Neural progenitor cell (in vitro differentiated cells): ENCODE measurements around the gene RBM8A. TPM values are rescaled to one million over a fixed set of nuclear protein-coding genes. Genes with fewer than 3 reads are reported as not detected.

Experiments
- DNase-seq: peaks from one replicate; pipeline ENCODE4 v3.0.0-alpha.2; 2016; ENCODE audit warnings: low spot score
- H2AFZ ChIP-seq: fragments of 200-600 bp; sonication (generic); replicated peaks from 2 replicates; pipeline ENCODE4 v1.6.1; 2016; ENCODE audit warnings: antibody characterized with exemption
- H3F3A ChIP-seq: fragments of 200-600 bp; sonication (generic); 2 replicates; pipeline ENCODE4 v1.6.1; 2016; ENCODE audit warnings: antibody characterized with exemption, low read depth
- H3K27ac ChIP-seq: fragments of 200-600 bp; sonication (generic); 2 replicates; pipeline ENCODE4 v1.5.1; 2016; ENCODE audit warnings: mild to moderate bottlenecking
- H3K27me3 ChIP-seq: fragments of 200-600 bp; sonication (generic); 2 replicates; pipeline ENCODE4 v1.6.1; 2016; ENCODE audit warnings: mild to moderate bottlenecking, moderate library complexity
- H3K36me3 ChIP-seq: fragments of 200-600 bp; sonication (generic); 2 replicates; pipeline ENCODE4 v1.5.1; 2016
- H3K4me1 ChIP-seq: fragments of 200-600 bp; sonication (generic); 2 replicates; pipeline ENCODE4 v1.6.1; 2016; ENCODE audit warnings: mixed run types
- H3K4me2 ChIP-seq: fragments of 200-600 bp; sonication (generic); 2 replicates; pipeline ENCODE4 v1.6.1; 2016
- H3K4me3 ChIP-seq: fragments of 200-600 bp; sonication (generic); 2 replicates; pipeline ENCODE4 v1.5.1; 2016
- H3K79me2 ChIP-seq: fragments of 200-600 bp; sonication (generic); 2 replicates; pipeline ENCODE4 v1.6.1; 2016; ENCODE audit warnings: low read depth
- H3K9ac ChIP-seq: fragments of 200-600 bp; sonication (generic); 2 replicates; pipeline ENCODE4 v1.6.1; 2016
- H3K9me3 ChIP-seq: fragments of 200-600 bp; sonication (generic); 2 replicates; pipeline ENCODE4 v1.5.1; 2016; ENCODE audit warnings: low read depth
- H4K20me1 ChIP-seq: fragments of 200-600 bp; sonication (generic); 2 replicates; pipeline ENCODE4 v1.6.1; 2016; ENCODE audit warnings: low read depth
- H3K27ac Mint-ChIP-seq: 3 replicates; pipeline ENCODE4 v1.8.0; 2021; ENCODE audit warnings: mixed read lengths
- H3K27me3 Mint-ChIP-seq: 2 replicates; pipeline ENCODE4 v1.8.0; 2022; ENCODE audit warnings: low read depth, mild to moderate bottlenecking, inconsistent platforms, moderate library complexity, mixed read lengths; ENCODE audit not compliant: insufficient read depth
- H3K36me3 Mint-ChIP-seq: 3 replicates; pipeline ENCODE4 v1.8.0; 2021; ENCODE audit warnings: mixed read lengths
- H3K4me1 Mint-ChIP-seq: 3 replicates; pipeline ENCODE4 v1.8.0; 2021; ENCODE audit warnings: mixed read lengths
- H3K4me3 Mint-ChIP-seq: 3 replicates; pipeline ENCODE4 v1.8.0; 2021; ENCODE audit warnings: mild to moderate bottlenecking, moderate library complexity, mixed read lengths
- H3K9me3 Mint-ChIP-seq: 3 replicates; pipeline ENCODE4 v1.8.0; 2020; ENCODE audit warnings: mixed read lengths
- CTCF ChIP-seq: fragments of 200-600 bp; sonication (generic); IDR thresholded peaks from 2 replicates; pipeline ENCODE4 v1.5.1; 2017; ENCODE audit warnings: antibody characterized with exemption, mild to moderate bottlenecking
- EZH2 ChIP-seq: fragments of 200-600 bp; sonication (generic); IDR thresholded peaks from 2 replicates; pipeline ENCODE4 v1.6.1; 2017; ENCODE audit warnings: antibody characterized with exemption, mild to moderate bottlenecking, moderate library complexity
- EZH2phosphoT487 ChIP-seq: fragments of 200-600 bp; sonication (generic); IDR thresholded peaks from 2 replicates; pipeline ENCODE4 v1.6.1; 2017; ENCODE audit warnings: antibody characterized with exemption
- total RNA-seq: library from RNA; depleted of rRNA; stranded (reverse); fragments of >200 nt; gene quantifications from 2 replicates; pipeline ENCODE4 v1.2.3, GENCODE V29; 2015; ENCODE audit warnings: low replicate concordance

Gene RBM8A
- total RNA-seq, 1 donor from 2014 or later: 320 TPM

DNA sequence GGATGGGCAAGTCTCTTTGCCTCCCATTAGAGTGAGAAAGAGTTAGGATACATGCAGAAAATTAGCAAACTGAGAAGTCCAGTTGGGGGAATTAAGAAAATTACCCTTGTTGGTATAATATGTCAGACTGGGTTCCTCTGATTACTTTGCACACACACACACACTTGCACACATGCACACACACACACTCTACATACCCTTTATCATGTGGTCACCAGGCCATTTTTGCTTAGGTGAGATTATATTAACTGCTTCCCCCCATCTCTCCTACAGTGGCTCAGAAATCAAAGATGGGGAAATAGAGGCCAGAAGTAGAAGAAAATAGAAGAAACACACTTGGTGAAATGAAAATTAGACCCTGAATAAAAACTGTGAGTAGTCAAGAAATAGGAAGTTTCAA, 31.4 kb upstream of the RBM8A start:
- no peak for DNase-seq
- H3K4me2 ChIP-seq: peak overlapping the region; percentile 81
- H3K27ac Mint-ChIP-seq: no peak overlapping the region
- no peaks in the 10 kb centered on the region for H3K36me3 Mint-ChIP-seq
- no peak overlapping the region for H3K27ac ChIP-seq
- peak overlapping the region; percentile 91 for H3K4me3 Mint-ChIP-seq
- H3K27me3 ChIP-seq: peaks cover 83% of the 10 kb centered on the region
- no peak overlapping the region for H3K9ac ChIP-seq
- no peaks in the 10 kb centered on the region for H3K9me3 Mint-ChIP-seq
- H3K4me1 Mint-ChIP-seq: peaks cover 64% of the 10 kb centered on the region
- H4K20me1 ChIP-seq: no peaks in the 10 kb centered on the region
- H3K4me3 ChIP-seq: peak overlapping the region; percentile 57
- H3K79me2 ChIP-seq: no peaks in the 10 kb centered on the region
- no peaks in the 10 kb centered on the region for H3K9me3 ChIP-seq
- H3K4me1 ChIP-seq: peaks cover 31% of the 10 kb centered on the region
- H3K27me3 Mint-ChIP-seq: peaks cover 18% of the 10 kb centered on the region
- TF ChIP-seq EZH2 (no peak), CTCF (no peak), EZH2phosphoT487 (no peak)
- H3F3A ChIP-seq: peaks cover 22% of the 10 kb centered on the region
- H3K36me3 ChIP-seq: no peaks in the 10 kb centered on the region
- H2AFZ ChIP-seq: no peak overlapping the region

- no peaks in the 10 kb centered on the region for H3K9me3 ChIP-seq
- peak within 1 kb of the TSS; percentile 91 for H3K4me3 Mint-ChIP-seq
- H3K27me3 Mint-ChIP-seq: peaks cover 18% of the 10 kb centered on the region
- TF ChIP-seq EZH2phosphoT487 (no peak), CTCF (no peak), EZH2 (no peak)
- H3F3A ChIP-seq: peaks cover 15% of the 10 kb centered on the region
- DNase-seq: peak; percentile 99
- no peaks in the 10 kb centered on the region for H3K36me3 ChIP-seq
- no peak within 1 kb of the TSS for H3K9ac ChIP-seq
- H2AFZ ChIP-seq: peak within 1 kb of the TSS; percentile 38
- peaks cover 54% of the 10 kb centered on the region for H3K4me1 Mint-ChIP-seq
- peaks cover 27% of the 10 kb centered on the region for H3K4me1 ChIP-seq
- no peaks in the 10 kb centered on the region for H3K79me2 ChIP-seq
- H4K20me1 ChIP-seq: no peaks in the 10 kb centered on the region
- no peak within 1 kb of the TSS for H3K27ac ChIP-seq
- peak within 1 kb of the TSS; percentile 81 for H3K4me2 ChIP-seq
- peak within 1 kb of the TSS; percentile 57 for H3K4me3 ChIP-seq
- peaks cover 73% of the 10 kb centered on the region for H3K27me3 ChIP-seq
- no peaks in the 10 kb centered on the region for H3K9me3 Mint-ChIP-seq
- H3K36me3 Mint-ChIP-seq: no peaks in the 10 kb centered on the region
- H3K27ac Mint-ChIP-seq: peak within 1 kb of the TSS; percentile 57
Observed at GRCh38 chr1:145957443-145958319, 30.4 kb upstream of the RBM8A start, which contains the start of gene LIX1L. TSS of gene LIX1L (minus strand) at chr1:145958017. CDS start at chr1:145957927, 90 bp downstream.

DNA sequence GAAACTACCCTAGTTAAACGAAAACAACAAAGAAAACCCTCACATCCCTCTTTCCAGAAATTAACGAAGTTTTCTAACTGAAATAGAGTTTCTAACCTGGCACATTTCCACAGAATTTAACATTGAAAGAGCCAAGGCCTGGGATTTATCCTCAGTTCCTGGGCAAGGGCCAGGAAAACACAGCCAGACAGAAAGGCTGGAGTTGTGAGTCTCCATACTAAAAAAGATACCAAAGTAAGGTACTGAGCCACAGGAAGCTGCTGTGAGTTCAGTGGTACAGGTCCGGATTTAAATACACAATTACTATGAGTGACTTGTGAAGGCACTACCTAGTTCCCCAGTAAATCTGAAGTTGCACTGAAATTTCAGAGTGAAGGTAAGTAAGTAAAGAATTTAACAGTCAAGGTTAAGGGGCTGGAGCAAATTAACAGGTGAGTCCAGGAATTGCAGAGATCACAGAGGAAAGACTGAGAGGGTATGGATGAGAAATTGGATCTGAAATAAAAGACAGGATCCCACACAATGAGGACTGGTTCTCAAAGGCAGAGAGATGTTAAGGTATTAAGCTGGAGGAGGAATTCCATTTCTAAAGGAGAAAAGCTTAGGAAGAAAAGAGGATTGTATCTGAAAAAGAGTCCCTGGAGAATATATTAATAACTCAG, 29.6 kb upstream of the RBM8A start:
- H3K79me2 ChIP-seq: no peaks in the 10 kb centered on the region
- Mint-ChIP-seq H3K9me3 (no peaks in the 10 kb centered on the region), H3K4me1 (peaks cover 53% of the 10 kb centered on the region), H3K4me3 (peak overlapping the region; percentile 90), H3K27me3 (peaks cover 16% of the 10 kb centered on the region), H3K36me3 (peaks cover 3% of the 10 kb centered on the region), H3K27ac (peak overlapping the region; percentile 7)
- H3F3A ChIP-seq: peaks cover 14% of the 10 kb centered on the region
- TF ChIP-seq EZH2phosphoT487 (no peak), CTCF (no peak), EZH2 (no peak)
- peak overlapping the region; percentile 38 for H2AFZ ChIP-seq
- peaks cover 20% of the 10 kb centered on the region for H3K4me1 ChIP-seq
- peak overlapping the region; percentile 81 for H3K4me2 ChIP-seq
- no peaks in the 10 kb centered on the region for H3K36me3 ChIP-seq
- no peak overlapping the region for H3K27ac ChIP-seq
- H3K9ac ChIP-seq: no peak overlapping the region
- H3K4me3 ChIP-seq: peak overlapping the region; percentile 57
- peaks cover 65% of the 10 kb centered on the region for H3K27me3 ChIP-seq
- no peaks in the 10 kb centered on the region for H3K9me3 ChIP-seq
- no peaks in the 10 kb centered on the region for H4K20me1 ChIP-seq
- no peak for DNase-seq
